ENCODE results near the gene CIPC.

The CIPC gene

DNA sequence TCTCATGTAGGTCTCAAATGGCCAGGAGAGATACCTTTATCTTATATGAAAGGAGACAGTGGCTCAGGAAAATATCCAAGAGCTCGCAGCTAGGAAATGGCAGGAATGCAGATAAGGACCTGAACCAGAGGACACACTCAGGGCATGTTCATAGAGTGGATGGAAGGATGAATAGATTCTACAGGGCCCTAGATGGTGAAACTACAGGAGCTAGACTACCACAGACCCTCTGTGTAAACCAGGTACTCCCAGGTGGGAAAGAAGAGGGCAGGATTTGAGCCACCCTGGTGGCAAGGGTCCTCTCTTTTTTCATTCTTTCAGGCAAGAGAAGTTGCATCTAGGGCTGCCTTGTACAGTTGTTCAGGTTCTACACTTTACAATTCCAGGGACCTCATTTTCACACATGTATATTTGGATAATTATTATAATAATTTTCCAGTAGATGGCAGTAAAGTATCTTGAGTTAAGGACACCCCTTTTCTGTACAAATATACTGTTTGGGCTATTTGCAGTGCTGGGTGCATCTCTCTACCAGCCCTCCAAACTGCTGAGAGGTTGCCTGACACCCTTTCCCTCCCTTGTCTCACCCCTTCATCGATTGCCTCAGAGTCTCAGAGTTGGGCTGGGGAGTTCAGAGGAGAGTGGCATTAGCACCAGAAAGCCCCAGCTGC, 54.0 kb downstream of the CIPC start:
- DNase-seq (ENCODE audit: low read depth in 2 of 2), result no peak

DNA sequence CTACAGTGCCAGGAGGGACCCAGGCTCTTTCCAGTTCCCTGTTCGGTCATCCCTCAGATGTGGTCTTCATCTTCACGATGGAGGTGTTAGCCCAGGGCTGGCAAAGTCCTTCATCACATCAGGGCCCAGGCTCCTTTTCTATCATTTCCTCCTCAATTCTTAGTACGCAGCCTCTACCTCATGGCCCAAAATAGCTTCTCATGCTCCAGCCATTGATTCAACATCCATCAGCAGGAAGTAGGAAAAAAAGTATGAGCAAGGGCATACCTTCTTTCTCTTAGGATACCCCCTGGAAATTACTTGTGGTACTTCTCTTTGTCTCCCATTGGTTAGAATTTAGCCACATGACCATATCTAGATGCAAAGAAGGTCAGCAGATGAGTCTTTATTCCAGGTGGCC, 55.7 kb downstream of the CIPC start:
- no peak for DNase-seq (ENCODE audit: low read depth in 2 of 2)

DNA sequence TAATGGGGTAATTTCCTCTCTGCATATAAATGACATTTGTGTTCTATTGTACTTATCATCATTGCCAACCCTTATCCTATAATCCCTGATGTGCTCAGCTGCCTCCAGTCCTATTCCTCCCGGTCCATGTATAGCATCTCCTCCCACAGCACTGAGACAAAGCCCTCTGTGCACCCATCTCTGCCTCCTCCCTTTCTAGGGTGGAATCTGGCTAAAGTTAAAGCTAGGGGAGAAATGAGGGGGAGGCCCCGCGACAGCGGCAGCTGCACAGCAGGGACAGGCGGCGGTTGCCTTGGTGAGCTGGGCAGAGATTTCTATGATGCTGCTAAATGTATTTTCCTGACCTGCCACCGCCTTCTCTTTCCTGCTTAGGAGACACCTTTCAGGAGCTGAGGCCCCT, 56.4 kb downstream of the CIPC start:
- DNase-seq (ENCODE audit: low read depth in 2 of 2), result no peak

GRCh38 chr14:77155083-77155482, 57.0 kb downstream of the CIPC start:
- no peak for DNase-seq (ENCODE audit: low read depth in 2 of 2)

DNA sequence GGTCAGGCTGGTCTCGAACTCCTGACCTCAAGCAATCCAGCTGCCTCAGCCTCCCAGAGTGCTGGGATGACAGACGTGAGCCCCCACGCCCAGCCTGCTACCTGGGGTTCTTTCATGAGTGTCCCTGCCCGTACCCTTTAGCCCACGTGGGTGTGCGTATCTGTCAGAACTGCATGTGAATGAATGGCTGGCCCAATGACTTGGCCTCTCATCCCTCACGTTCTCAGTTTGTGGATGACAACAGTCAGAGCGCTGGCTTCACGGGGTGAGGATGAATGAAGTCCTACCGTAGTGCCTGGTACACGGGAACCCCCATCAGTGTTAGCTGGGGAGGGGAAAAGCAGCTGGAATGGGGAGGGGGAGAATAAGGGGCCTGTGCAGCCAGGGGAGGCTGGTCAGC, 59.7 kb downstream of the CIPC start:
- no peak for DNase-seq (ENCODE audit: low read depth in 2 of 2)

GRCh38 chr14:77158175-77158881, 60.3 kb downstream of the CIPC start:
- no peak for DNase-seq (ENCODE audit: low read depth in 2 of 2)

- no peak for DNase-seq (ENCODE audit: low read depth in 2 of 2)
Observed at GRCh38 chr14:77158882-77159255, 60.8 kb downstream of the CIPC start.

DNA sequence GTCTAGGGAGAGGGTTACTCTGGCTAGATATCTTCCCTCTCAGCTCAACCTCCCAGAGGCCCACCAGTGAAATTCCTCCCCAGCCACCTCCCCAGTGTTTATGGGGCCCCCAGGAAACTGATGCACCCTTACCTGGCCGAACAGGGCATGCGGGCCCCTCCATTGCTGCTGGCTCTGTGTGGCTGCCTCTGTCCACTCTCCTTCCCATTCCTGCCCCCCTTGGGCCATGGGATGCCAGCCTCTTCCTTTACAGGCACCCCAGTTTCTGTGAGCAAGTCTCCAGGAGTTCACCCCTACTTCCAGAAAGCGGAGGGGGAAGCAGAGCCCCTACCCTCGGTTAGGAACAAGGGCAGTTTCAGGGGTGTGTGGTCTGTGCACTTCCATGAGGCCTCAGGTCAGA, 63.0 kb downstream of the CIPC start:
- no peak for DNase-seq (ENCODE audit: low read depth in 2 of 2)

Measured in stimulated activated CD4-positive, alpha-beta T cell treated with anti-CD3 and anti-CD28 coated beads, Interleukin-15, amount 100 ng/mL, for 48 hours (primary cell).